C4-2B (cell line): Measurements from ENCODE around the gene NECAB3.

Experiments
- H3K27ac ChIP-seq: fragments of 450-650 bp; 2 replicates; pipeline ENCODE4 v1.5.1; 2017
- ZFX ChIP-seq: fragments of 450-650 bp; IDR thresholded peaks from 2 replicates; pipeline ENCODE4 v1.6.1; 2017
- TF ChIP-seq, protein P1 (sequence below): fragments of 450-650 bp; conservative IDR thresholded peaks from 2 replicates; pipeline ENCODE4 v1.5.1; 2017; ENCODE audit warnings: mild to moderate bottlenecking

The NECAB3 gene

DNA sequence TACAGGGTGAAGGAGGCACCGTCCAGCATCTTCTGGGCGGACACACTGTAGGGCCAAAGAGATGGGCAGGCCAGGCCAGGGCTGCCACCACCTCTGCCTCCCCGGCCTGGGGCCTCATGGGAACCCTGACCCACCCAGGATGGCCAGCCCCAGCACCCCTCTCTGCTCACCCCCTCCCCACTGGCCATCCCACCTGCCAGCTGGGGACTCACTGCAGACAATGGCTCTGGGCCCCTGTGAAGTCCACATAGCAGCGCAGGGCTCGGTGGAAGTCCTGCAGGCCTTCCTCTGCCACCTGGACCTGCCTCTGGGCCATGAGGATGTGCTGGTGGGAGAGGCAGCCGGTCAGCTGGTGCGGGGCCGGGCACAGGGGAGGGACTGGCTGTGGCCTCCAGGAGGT, 15.7 kb downstream of the NECAB3 start:
- no peak overlapping the region for H3K27ac ChIP-seq
- TF ChIP-seq, protein P1, sequence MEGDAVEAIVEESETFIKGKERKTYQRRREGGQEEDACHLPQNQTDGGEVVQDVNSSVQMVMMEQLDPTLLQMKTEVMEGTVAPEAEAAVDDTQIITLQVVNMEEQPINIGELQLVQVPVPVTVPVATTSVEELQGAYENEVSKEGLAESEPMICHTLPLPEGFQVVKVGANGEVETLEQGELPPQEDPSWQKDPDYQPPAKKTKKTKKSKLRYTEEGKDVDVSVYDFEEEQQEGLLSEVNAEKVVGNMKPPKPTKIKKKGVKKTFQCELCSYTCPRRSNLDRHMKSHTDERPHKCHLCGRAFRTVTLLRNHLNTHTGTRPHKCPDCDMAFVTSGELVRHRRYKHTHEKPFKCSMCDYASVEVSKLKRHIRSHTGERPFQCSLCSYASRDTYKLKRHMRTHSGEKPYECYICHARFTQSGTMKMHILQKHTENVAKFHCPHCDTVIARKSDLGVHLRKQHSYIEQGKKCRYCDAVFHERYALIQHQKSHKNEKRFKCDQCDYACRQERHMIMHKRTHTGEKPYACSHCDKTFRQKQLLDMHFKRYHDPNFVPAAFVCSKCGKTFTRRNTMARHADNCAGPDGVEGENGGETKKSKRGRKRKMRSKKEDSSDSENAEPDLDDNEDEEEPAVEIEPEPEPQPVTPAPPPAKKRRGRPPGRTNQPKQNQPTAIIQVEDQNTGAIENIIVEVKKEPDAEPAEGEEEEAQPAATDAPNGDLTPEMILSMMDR: no peak
- no peak for TF ChIP-seq ZFX

DNA sequence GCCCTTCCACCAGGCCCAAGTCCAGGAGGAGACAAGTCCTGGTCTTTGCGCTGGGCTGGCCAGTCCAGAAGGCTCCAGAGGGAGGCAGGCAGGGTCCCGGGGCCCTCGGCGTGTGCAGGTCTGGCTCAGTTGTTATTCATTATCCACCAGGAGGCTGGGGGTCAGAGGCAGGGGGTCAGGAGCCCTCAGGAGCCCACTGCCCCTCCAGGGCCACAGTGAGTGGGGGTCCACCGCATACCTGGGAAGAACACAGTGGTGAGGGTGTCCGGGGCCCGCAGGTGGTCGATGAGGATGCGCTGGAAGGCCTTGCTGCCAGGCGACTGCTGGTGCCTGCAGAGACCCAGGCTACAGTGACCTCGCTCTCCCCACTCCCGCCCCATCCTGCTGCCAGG, 16.5 kb downstream of the NECAB3 start:
- no peak overlapping the region for H3K27ac ChIP-seq
- TF ChIP-seq, protein P1: no peak
- TF ChIP-seq ZFX: no peak

DNA sequence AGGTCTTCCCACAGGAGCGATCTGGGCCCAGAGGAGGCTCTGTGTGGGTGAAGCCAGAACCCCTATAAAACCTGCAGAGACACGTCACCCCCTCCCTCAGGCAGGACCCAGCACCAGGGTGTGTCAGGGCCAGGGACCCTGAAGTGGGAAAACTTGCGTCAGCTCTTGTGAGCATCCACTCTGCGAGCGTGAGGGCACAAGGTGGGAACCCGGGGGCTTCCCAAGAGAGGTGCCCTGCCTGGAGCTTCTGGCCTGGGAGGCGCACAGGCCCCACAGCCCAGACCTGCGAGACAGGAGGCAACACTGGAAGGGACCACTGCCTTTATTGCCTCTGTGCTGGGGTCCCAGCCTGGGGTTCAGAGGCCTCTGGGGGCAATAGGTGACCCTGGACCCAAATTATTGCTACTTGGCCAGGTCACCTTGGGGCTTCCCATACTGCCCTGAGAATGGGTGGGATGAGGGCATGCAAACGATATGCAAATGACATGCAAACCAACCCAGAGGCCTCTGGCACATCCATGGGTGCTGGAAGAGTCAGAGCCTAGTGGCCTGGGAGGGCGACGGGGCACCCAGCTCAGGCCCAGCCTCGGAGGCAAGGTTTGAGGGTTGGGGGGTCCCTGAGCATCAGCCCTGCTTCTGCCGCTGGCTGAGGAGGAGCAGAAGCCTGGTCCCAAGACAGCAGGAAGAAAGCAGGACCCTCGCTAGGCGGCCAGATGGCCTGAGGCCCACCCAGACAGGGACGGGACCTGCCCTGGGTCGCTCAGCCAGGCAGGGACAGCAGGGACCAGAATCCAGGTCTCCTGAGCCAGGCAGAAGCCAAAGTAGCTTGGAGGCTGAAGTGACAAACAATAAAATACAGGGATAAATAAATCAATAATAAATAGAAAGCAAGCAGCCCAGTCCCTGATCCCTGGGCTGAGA, 17.2 kb downstream of the NECAB3 start:
- no peak overlapping the region; the same call in 1 of the 2 replicates for H3K27ac ChIP-seq
- TF ChIP-seq, protein P1: no peak
- no peak for TF ChIP-seq ZFX

DNA sequence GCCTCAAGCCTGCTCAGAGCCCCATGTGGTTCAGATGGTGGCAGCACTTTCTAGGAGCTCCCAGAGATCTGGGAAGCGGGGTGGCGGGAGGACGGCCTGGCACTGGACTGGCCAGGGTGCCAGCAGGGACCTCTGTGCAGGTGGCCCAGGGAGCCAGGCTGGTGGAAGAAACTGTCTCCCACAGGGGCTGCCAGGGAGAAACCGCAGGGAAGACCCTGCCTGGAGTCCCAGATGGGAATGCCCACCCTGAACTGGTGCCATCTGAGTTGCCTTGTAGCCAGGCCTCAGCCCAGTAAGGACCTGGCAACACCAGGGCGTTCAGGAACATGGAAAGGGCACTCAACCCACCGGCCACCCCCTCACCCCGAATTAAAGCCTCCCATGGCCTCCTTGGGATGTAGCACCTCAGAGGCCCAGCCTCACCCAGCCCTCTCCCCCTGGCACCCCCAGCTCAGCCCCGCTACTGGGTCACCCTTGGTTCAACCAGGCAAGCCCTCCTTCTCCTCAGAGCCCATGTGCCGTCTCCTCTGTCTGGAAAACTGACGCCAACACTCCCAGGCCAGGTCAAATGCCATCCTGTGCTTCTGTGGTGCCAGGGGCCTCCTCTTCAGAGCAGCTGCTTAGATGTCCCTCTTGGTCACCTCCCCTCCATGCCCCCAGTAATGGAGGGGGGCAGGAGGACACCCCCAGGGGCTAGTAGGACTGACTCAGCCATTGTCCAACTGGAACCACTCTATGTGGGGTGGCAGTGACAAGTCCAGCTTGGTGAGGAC, 18.0 kb downstream of the NECAB3 start:
- no peak for TF ChIP-seq ZFX
- TF ChIP-seq, protein P1: no peak
- H3K27ac ChIP-seq: peak overlapping the region; percentile 4; the same call in 1 of the 2 replicates

DNA sequence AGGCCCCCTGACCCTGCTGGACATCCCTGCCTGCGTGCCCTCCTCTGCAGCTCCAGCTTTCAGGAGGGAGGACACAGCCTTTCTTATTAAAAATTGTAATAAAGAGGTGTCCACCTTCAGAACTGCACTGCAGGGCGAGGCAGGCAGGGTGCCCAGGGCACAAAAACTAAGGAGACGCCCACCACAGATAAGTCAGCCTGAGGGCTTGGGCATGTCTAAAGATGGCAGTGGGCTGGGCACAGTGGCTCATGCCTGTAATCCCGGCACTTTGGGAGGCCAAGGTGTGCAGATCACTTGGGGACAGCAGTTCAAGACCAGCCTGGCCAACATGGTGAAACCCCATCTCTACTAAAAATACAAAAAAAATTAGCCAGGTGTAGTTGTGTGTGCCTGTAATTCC, 19.1 kb downstream of the NECAB3 start:
- TF ChIP-seq ZFX: no peak
- TF ChIP-seq, protein P1: no peak
- peak overlapping the region; percentile 93 for H3K27ac ChIP-seq

DNA sequence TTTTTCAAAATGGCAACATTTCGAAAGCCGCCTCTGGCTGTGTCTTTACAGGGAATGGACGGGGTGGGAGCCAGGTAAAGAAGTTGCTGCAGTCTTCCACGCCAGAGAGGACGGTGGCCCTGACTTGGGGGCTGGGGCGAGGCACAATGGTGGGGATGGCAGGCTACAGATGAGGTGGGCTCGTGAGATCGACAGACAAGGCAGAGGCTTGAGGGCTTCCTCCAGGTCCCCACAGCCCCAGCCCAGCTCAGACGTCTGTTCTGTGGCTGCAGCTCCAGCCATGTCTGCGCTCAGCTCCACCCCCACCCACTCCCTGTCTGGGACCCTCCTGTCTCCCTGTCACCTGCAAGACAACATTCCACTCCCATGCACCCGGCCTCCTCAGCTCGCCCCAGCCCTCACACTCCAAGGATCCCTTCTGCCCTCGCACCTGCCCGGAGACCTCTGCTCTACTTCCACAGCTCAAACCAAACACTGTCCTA, 19.5 kb downstream of the NECAB3 start:
- peak overlapping the region; percentile 93 for H3K27ac ChIP-seq
- TF ChIP-seq, protein P1: no peak
- no peak for TF ChIP-seq ZFX
